ENCODE data around the gene ACSS1. TPM values are rescaled to one million over a fixed set of nuclear protein-coding genes. Genes with fewer than 3 reads are reported as not detected.

The ACSS1 gene
- total RNA-seq, 2 experiments from 2014 or later: 40.9 to 42.5 TPM

GRCh38 chr20:25021336-25021735 lies 36.6 kb downstream of the ACSS1 start:
- no peak overlapping the region for H3K27ac Mint-ChIP-seq
- CTCF ChIA-PET: no interaction called here
- no peak for ATAC-seq
- H3K9me3 Mint-ChIP-seq (ENCODE audit: insufficient read depth): no peaks in the 10 kb centered on the region
- H3K4me1 Mint-ChIP-seq (ENCODE audit: low read depth): peaks cover 2% of the 10 kb centered on the region
- H3K4me3 Mint-ChIP-seq: no peak overlapping the region
- POLR2A ChIA-PET: no interaction called here
- H3K27me3 Mint-ChIP-seq (ENCODE audit: low read depth): no peaks in the 10 kb centered on the region
- H3K36me3 Mint-ChIP-seq (ENCODE audit: low read depth): peaks cover 5% of the 10 kb centered on the region
- no peak for DNase-seq

DNA sequence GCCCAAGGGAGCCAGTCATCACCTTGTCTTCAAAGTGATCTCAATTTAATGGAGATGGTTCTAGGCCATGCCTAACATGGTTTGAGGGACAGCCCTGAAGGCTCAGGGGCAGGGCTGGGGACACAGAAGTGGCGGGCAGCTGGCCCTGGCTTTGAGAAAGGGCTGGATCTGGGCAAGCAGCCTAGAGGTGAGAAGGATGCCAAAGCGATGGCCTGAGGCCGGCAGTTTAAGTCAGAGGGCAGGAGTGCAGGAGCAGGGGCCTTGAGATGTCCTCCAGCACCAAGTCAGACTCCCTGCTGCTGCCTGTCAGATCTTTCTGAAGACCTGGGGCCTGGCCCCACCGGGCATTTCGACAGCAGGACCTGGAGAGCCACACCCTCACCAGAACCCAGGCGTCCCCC lies 37.0 kb downstream of the ACSS1 start:
- CTCF ChIA-PET: no interaction called here
- H3K9me3 Mint-ChIP-seq (ENCODE audit: insufficient read depth): no peaks in the 10 kb centered on the region
- DNase-seq (no peak), ATAC-seq (no peak)
- peaks cover 6% of the 10 kb centered on the region for H3K4me1 Mint-ChIP-seq (ENCODE audit: low read depth)
- POLR2A ChIA-PET: no interaction called here
- H3K4me3 Mint-ChIP-seq: no peak overlapping the region
- no peak overlapping the region for H3K27ac Mint-ChIP-seq
- H3K36me3 Mint-ChIP-seq (ENCODE audit: low read depth): peaks cover 3% of the 10 kb centered on the region
- no peaks in the 10 kb centered on the region for H3K27me3 Mint-ChIP-seq (ENCODE audit: low read depth)

DNA sequence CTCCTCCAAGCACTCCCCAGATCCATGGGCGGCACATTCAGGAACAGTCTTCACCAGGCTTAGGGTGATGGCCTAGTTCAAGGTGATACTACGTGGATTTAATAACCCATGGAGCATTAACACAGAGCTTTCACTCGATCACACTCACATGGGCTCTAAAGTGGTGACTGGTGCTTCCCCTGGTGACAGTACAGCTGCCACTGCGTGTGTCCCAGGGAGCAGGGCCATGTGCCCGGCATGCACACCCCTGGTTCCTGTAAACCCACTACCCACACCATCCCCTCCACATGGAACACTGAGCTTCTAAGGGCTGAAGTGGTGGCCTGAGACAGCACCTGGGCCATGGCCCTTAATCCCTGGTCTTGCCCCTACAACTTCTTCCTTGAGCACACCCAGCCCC lies 37.6 kb downstream of the ACSS1 start:
- DNase-seq (no peak), ATAC-seq (no peak)
- Mint-ChIP-seq H3K36me3 (ENCODE audit: low read depth) (peaks cover 3% of the 10 kb centered on the region), H3K27me3 (ENCODE audit: low read depth) (no peaks in the 10 kb centered on the region), H3K9me3 (ENCODE audit: insufficient read depth) (no peaks in the 10 kb centered on the region), H3K4me1 (ENCODE audit: low read depth) (peaks cover 4% of the 10 kb centered on the region), H3K27ac (no peak overlapping the region), H3K4me3 (no peak overlapping the region)
- ChIA-PET POLR2A (no interaction called here), CTCF (interaction anchor here (1.2 kb wide), 1 partner anchor 26 kb away, joined by 4 read pairs; no protein-coding TSS in a partner anchor)

- Mint-ChIP-seq H3K27ac (no peak overlapping the region), H3K27me3 (ENCODE audit: low read depth) (no peaks in the 10 kb centered on the region)
- CTCF ChIA-PET: interaction anchor here (1.2 kb wide), 1 partner anchor 26 kb away, joined by 4 read pairs; no protein-coding TSS in a partner anchor
Observed at GRCh38 chr20:25019381-25020155, 38.4 kb downstream of the ACSS1 start.

DNA sequence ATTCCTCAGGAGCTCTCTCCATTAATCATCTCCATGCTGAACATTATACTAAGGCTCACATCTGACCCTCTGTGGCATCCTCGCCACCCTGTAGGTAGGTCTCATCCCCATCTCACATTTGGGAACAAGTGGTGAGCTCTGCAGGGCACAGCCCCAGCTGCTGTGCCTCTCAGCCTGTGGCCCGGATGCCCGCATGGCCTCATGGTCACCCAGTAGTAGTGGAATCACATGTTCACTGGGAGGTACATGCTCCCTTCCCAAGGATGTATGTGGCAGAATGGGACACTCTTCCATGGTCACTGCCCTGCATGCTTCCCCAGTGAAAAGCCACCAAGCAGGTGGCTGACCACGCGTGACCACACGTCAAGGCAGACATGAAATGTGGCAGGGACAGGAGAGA lies 39.1 kb downstream of the ACSS1 start:
- Mint-ChIP-seq H3K9me3 (ENCODE audit: insufficient read depth) (no peaks in the 10 kb centered on the region), H3K4me1 (ENCODE audit: low read depth) (peaks cover 4% of the 10 kb centered on the region), H3K4me3 (no peak overlapping the region), H3K27ac (no peak overlapping the region), H3K27me3 (ENCODE audit: low read depth) (no peaks in the 10 kb centered on the region), H3K36me3 (ENCODE audit: low read depth) (peaks cover 6% of the 10 kb centered on the region)
- DNase-seq: no peak
- ATAC-seq: no peak
- ChIA-PET CTCF (no interaction called here), POLR2A (no interaction called here)

More at GRCh38 chr20:25019381-25020155, 38.4 kb downstream of the ACSS1 start:
- no peak overlapping the region for H3K4me3 Mint-ChIP-seq
- DNase-seq (no peak), ATAC-seq (no peak)
- POLR2A ChIA-PET: no interaction called here
- H3K9me3 Mint-ChIP-seq (ENCODE audit: insufficient read depth): no peaks in the 10 kb centered on the region
- H3K4me1 Mint-ChIP-seq (ENCODE audit: low read depth): peaks cover 4% of the 10 kb centered on the region
- H3K36me3 Mint-ChIP-seq (ENCODE audit: low read depth): peaks cover 3% of the 10 kb centered on the region

DNA sequence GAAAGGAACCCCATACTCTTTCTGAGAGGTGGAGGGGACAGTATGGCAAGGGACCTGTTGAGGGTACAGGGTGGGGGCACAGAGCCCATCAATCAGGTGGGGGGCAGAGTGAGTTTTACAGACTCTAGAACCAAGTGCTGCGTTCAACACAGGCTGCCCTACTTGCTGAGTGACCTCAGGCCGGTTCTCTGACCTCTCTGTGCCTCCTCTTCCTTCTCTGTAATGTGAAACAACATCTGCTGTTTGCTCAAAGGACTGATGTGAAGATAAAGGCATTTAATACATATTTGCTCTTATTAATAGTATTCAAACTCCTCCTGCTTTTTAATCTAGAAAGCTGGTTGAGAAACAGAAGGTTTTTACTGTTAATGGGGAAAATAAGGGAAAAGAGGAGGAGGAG lies 39.5 kb downstream of the ACSS1 start:
- POLR2A ChIA-PET: no interaction called here
- no peak overlapping the region for H3K27ac Mint-ChIP-seq
- H3K9me3 Mint-ChIP-seq (ENCODE audit: insufficient read depth): no peaks in the 10 kb centered on the region
- ATAC-seq (no peak), DNase-seq (no peak)
- no peaks in the 10 kb centered on the region for H3K27me3 Mint-ChIP-seq (ENCODE audit: low read depth)
- H3K36me3 Mint-ChIP-seq (ENCODE audit: low read depth): peaks cover 2% of the 10 kb centered on the region
- CTCF ChIA-PET: no interaction called here
- H3K4me3 Mint-ChIP-seq: no peak overlapping the region
- peaks cover 4% of the 10 kb centered on the region for H3K4me1 Mint-ChIP-seq (ENCODE audit: low read depth)

- Mint-ChIP-seq H3K27ac (no peak overlapping the region), H3K4me1 (ENCODE audit: low read depth) (peaks cover 4% of the 10 kb centered on the region), H3K27me3 (ENCODE audit: low read depth) (no peaks in the 10 kb centered on the region), H3K36me3 (ENCODE audit: low read depth) (peaks cover 2% of the 10 kb centered on the region), H3K9me3 (ENCODE audit: insufficient read depth) (no peaks in the 10 kb centered on the region), H3K4me3 (no peak overlapping the region)
- ATAC-seq (no peak), DNase-seq (no peak)
- POLR2A ChIA-PET: no interaction called here
- CTCF ChIA-PET: no interaction called here
Observed at GRCh38 chr20:25017257-25017803, 40.6 kb downstream of the ACSS1 start.

DNA sequence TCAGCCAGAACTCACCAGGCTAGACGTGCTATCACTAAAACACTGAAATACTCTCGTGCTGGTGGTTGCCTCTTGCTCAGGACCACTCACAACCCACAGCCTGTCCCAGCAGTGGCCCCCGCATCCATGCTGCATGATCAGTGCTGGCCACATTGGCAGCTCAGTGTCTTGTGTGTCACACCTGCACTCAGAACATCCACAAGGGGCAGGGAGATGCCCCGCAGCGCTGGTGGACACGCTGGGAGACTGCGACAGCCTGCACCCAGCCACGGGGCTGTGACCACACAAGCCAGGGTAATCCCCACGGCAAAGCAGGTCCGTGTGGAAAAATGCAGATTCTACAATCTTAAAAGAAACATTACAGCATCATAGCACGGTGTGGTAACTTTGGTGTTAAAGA lies 41.5 kb downstream of the ACSS1 start:
- DNase-seq (no peak), ATAC-seq (no peak)
- Mint-ChIP-seq H3K4me1 (ENCODE audit: low read depth) (peaks cover 4% of the 10 kb centered on the region), H3K27me3 (ENCODE audit: low read depth) (no peaks in the 10 kb centered on the region), H3K4me3 (no peak overlapping the region), H3K27ac (no peak overlapping the region), H3K9me3 (ENCODE audit: insufficient read depth) (no peaks in the 10 kb centered on the region), H3K36me3 (ENCODE audit: low read depth) (peaks cover 2% of the 10 kb centered on the region)
- ChIA-PET CTCF (no interaction called here), POLR2A (interaction anchor here (0.6 kb wide), 1 partner anchor 74 kb away, joined by 3 read pairs; no protein-coding TSS in a partner anchor)

DNA sequence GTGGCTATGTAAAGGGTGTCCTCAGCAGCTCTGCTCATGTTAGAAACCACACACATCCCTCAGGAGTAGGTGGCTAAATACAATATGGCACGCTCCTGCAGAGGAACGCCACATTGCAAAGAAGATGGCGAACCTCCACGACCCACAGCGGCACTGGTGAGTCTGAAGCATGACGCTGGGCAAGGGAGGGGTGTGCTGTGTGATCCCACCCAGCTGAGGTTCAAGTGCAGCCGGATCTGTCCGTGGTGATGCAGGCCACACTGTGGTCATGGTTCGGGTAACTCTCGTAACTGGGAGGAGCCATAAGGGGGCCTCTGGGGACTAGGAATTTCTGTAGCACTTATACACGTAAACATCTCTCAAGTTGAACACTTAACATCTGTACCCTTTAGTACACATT lies 42.0 kb downstream of the ACSS1 start:
- H3K9me3 Mint-ChIP-seq (ENCODE audit: insufficient read depth): no peaks in the 10 kb centered on the region
- no peak overlapping the region for H3K27ac Mint-ChIP-seq
- ChIA-PET POLR2A (no interaction called here), CTCF (no interaction called here)
- no peak overlapping the region for H3K4me3 Mint-ChIP-seq
- H3K27me3 Mint-ChIP-seq (ENCODE audit: low read depth): no peaks in the 10 kb centered on the region
- H3K4me1 Mint-ChIP-seq (ENCODE audit: low read depth): peaks cover 4% of the 10 kb centered on the region
- DNase-seq (no peak), ATAC-seq (no peak)
- peaks cover 2% of the 10 kb centered on the region for H3K36me3 Mint-ChIP-seq (ENCODE audit: low read depth)

DNA sequence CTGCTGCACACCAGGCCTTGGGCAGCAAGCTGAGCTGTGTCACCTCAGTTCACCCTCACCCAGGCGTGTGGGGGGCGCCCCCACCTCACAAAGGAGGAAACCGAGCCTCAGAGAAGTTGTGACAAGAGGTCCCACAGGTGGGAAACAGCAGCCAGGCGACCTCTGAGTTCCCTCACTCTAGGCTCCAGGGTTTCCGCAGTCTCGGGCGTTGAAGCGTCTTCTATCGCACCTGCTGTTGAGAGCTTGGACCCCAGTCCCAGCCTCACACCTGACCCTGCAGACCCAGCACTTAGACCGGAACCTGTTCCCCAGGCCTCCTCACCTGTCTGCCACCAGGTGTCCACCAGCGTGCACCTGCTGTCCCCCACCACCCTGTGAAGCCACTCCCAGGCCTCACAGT lies 43.1 kb downstream of the ACSS1 start:
- Mint-ChIP-seq H3K4me1 (ENCODE audit: low read depth) (peaks cover 4% of the 10 kb centered on the region), H3K4me3 (no peak overlapping the region), H3K27ac (no peak overlapping the region), H3K36me3 (ENCODE audit: low read depth) (peaks cover 2% of the 10 kb centered on the region), H3K9me3 (ENCODE audit: insufficient read depth) (no peaks in the 10 kb centered on the region), H3K27me3 (ENCODE audit: low read depth) (no peaks in the 10 kb centered on the region)
- ChIA-PET POLR2A (no interaction called here), CTCF (no interaction called here)
- no peak for DNase-seq
- no peak for ATAC-seq

DNA sequence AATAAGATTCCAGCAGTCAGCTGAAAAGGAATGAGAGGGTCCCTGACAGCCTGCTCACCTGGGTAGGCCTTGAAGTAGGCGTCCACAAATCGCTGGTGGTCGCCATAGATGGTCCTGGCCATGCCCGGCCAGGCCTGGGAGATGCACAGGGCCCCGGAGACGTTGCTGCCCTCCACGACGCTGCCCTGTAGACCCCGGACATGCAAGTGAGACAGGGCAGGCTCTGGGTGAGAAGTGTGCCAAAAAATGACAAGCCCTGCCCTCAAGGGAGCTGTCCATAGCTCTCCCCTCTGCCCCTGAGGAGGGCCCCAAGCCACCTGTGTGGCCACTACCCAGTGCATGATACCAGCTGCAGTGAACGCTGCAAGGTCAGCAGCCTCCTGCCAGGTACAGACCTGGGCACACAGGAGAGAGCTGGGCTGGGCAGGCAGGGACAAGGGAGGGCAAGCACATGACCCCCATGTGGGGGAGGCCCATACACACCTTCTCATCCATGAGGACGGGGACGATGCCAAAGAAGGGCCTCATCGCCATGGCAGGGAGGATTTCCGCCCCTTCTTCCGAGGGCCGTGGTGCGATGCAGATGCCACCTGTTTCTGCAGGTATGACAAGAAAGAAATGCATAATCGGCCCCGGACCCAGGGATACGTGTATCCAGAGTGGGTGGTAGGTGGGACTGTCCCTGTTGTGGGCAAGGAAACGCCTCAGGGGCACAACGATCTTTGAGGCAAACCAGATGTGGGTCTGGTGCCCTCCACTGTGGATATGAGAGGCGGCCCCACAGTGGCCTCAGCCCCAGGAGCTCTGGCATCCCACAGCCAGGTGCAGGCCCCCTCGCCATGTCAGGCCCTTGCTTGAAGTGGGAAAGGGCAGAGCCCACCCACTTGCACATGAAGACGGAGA lies 44.2 kb downstream of the ACSS1 start:
- CTCF ChIA-PET: no interaction called here
- H3K27ac Mint-ChIP-seq: no peak overlapping the region
- H3K27me3 Mint-ChIP-seq (ENCODE audit: low read depth): no peaks in the 10 kb centered on the region
- no peak for DNase-seq
- H3K4me1 Mint-ChIP-seq (ENCODE audit: low read depth): peaks cover 4% of the 10 kb centered on the region
- no peak for ATAC-seq
- peaks cover 2% of the 10 kb centered on the region for H3K36me3 Mint-ChIP-seq (ENCODE audit: low read depth)
- H3K9me3 Mint-ChIP-seq (ENCODE audit: insufficient read depth): no peaks in the 10 kb centered on the region
- no peak overlapping the region for H3K4me3 Mint-ChIP-seq
- POLR2A ChIA-PET: no interaction called here

DNA sequence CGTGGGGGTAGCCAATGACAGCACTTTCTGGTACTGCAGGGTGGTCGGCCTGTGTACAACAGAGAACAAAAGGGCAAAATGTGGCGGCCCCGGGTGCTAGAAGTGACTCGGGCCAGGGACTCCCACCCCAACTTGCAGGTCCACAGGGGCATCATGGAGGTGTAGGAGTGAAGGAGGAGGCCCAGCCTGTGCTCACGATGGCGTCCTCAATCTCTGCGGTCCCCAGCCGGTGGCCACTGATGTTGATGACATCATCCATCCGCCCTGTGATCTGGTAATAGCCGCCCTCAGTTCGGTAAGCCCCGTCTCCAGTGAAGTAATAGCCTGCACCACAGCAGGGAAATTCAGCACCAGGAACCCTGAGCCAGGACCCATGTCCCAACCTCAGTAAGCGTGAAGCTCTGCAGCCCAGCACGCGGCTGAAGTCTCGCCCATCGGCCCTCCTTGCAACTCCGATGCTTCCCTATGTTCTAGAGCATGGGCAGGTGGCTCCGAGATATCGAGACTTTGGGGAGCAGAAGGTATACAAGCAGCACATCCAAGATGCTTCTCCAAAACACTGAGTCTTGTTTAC lies 45.2 kb downstream of the ACSS1 start:
- ATAC-seq (no peak), DNase-seq (no peak)
- CTCF ChIA-PET: no interaction called here
- POLR2A ChIA-PET: no interaction called here
- no peaks in the 10 kb centered on the region for H3K9me3 Mint-ChIP-seq (ENCODE audit: insufficient read depth)
- H3K27me3 Mint-ChIP-seq (ENCODE audit: low read depth): no peaks in the 10 kb centered on the region
- peaks cover 10% of the 10 kb centered on the region for H3K36me3 Mint-ChIP-seq (ENCODE audit: low read depth)
- no peak overlapping the region for H3K4me3 Mint-ChIP-seq
- no peak overlapping the region for H3K27ac Mint-ChIP-seq
- peaks cover 4% of the 10 kb centered on the region for H3K4me1 Mint-ChIP-seq (ENCODE audit: low read depth)

Measured in activated CD8-positive, alpha-beta T cell treated with anti-CD3 and anti-CD28 coated beads, Interleukin-2, amount 10 ng/mL, durations not matched to agents 7 days and 5 days (primary cell).